Testis (tissue), 3 donors: Measurements from ENCODE around the gene GOSR1. TPM values are rescaled to one million over a fixed set of nuclear protein-coding genes. Genes with fewer than 3 reads are reported as not detected.
"Not testable (repeated sequence)": the region's sequence is repeated elsewhere in the genome, so short reads cannot be mapped to it uniquely, and the experiment has no call there.

Experiments used
- DNase-seq: peaks from one replicate; pipeline ENCODE4 v3.0.0-alpha.2; 2019
- H3K27ac ChIP-seq, 2 donors: fragments of 200-600 bp; sonication (generic); one replicate each; pipeline ENCODE4 v1.5.1; 2019
- H3K27me3 ChIP-seq: fragments of 200-600 bp; sonication (generic); one replicate; pipeline ENCODE4 v1.5.1; 2019
- H3K36me3 ChIP-seq: fragments of 200-600 bp; sonication (generic); one replicate; pipeline ENCODE4 v1.5.1; 2017; ENCODE audit warnings: low read depth; ENCODE audit errors: missing control alignments
- H3K4me1 ChIP-seq: fragments of 200-600 bp; sonication (generic); one replicate; pipeline ENCODE4 v1.5.1; 2019
- H3K4me3 ChIP-seq, 2 donors: fragments of 200-600 bp; sonication (generic); one replicate each; pipeline ENCODE4 v1.5.1; 2017 to 2019
- H3K9me3 ChIP-seq: fragments of 200-600 bp; sonication (generic); one replicate; pipeline ENCODE4 v1.5.1; 2017
- POLR2A ChIP-seq: fragments of 450-650 bp; IDR thresholded peaks from one replicate; pipeline ENCODE4 v1.6.1; 2017; ENCODE audit warnings: antibody characterized with exemption, mild to moderate bottlenecking, moderate library complexity
- WGBS, 2 donors: methylation state at CpG; one replicate each; pipeline ENCODE4 v1.1.5; 2018; 5-methylcytosine and 5-hydroxymethylcytosine counted together
- intact Hi-C: fragments of 100-400 bp; cut with DNase I; formaldehyde crosslinking; loops from one replicate; pipeline ENCODE4 v1.15.1; 2023; ENCODE audit warnings: low total_unique reads
- polyA plus RNA-seq: library from polyadenylated mRNA; stranded (reverse); fragments of 350-450 nt; fragmentation: Illumina TruSeq; extraction: RNeasy Lipid Tissue Mini Kit (QIAGEN cat#74804); gene quantifications from one replicate; pipeline ENCODE4 v1.2.3, GENCODE V29; 2014; ENCODE audit warnings: low read depth, low replicate concordance; ENCODE audit not compliant: insufficient read depth
- total RNA-seq, 2 donors: library from RNA; depleted of rRNA; stranded (reverse); fragments of >200 nt; gene quantifications; one replicate each; pipeline ENCODE4 v1.2.3, GENCODE V29; 2016
- TF ChIP-seq, protein P1 (sequence below), 3 experiments: fragments of 450-650 bp in 2 of 3; fragments of 200-600 bp in 1 of 3; sonication (generic) in 1 of 3; IDR thresholded peaks; one replicate each; pipeline ENCODE4 v1.5.1; 2016 to 2019; ENCODE audit warnings: antibody characterized with exemption in 3 of 3, mild to moderate bottlenecking in 2 of 3, moderate library complexity in 1 of 3

GOSR1 gene
- total and polyA plus RNA-seq, 3 donors from 2014 or later: 52.9 to 69.9 (median 61.7) TPM

- H3K4me1 ChIP-seq: no peaks in the 10 kb centered on the region
- no peak overlapping the region for H3K4me3 ChIP-seq
- no peak overlapping the region for H3K27ac ChIP-seq
- 93 to 98% methylated on average over 2 of the region's 2 CpGs for WGBS, 2 donors
- H3K36me3 ChIP-seq: no peaks in the 10 kb centered on the region
- TF ChIP-seq, protein P1, sequence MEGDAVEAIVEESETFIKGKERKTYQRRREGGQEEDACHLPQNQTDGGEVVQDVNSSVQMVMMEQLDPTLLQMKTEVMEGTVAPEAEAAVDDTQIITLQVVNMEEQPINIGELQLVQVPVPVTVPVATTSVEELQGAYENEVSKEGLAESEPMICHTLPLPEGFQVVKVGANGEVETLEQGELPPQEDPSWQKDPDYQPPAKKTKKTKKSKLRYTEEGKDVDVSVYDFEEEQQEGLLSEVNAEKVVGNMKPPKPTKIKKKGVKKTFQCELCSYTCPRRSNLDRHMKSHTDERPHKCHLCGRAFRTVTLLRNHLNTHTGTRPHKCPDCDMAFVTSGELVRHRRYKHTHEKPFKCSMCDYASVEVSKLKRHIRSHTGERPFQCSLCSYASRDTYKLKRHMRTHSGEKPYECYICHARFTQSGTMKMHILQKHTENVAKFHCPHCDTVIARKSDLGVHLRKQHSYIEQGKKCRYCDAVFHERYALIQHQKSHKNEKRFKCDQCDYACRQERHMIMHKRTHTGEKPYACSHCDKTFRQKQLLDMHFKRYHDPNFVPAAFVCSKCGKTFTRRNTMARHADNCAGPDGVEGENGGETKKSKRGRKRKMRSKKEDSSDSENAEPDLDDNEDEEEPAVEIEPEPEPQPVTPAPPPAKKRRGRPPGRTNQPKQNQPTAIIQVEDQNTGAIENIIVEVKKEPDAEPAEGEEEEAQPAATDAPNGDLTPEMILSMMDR (IDR thresholded peaks at IDR 0.05): no peak
- no peak for TF ChIP-seq POLR2A
- no peaks in the 10 kb centered on the region for H3K27me3 ChIP-seq
- intact Hi-C loops: no loop called here
- no peak for DNase-seq
- no peaks in the 10 kb centered on the region for H3K9me3 ChIP-seq
Measured at GRCh38 chr17:30530346-30531025, 53.3 kb downstream of the GOSR1 start.

- intact Hi-C loops: no loop called here
- H3K27me3 ChIP-seq: no peaks in the 10 kb centered on the region
- H3K9me3 ChIP-seq: no peaks in the 10 kb centered on the region
- H3K4me1 ChIP-seq: no peaks in the 10 kb centered on the region
- no peak overlapping the region for H3K4me3 ChIP-seq
- TF ChIP-seq POLR2A: no peak
- TF ChIP-seq, protein P1 (IDR thresholded peaks at IDR 0.05): no peak
- no peak overlapping the region for H3K27ac ChIP-seq
- WGBS, 2 donors: 91 to 95% methylated on average over 2 of the region's 2 CpGs
- no peaks in the 10 kb centered on the region for H3K36me3 ChIP-seq
- DNase-seq: no peak
Measured at GRCh38 chr17:30532871-30533270, 55.7 kb downstream of the GOSR1 start.

DNA sequence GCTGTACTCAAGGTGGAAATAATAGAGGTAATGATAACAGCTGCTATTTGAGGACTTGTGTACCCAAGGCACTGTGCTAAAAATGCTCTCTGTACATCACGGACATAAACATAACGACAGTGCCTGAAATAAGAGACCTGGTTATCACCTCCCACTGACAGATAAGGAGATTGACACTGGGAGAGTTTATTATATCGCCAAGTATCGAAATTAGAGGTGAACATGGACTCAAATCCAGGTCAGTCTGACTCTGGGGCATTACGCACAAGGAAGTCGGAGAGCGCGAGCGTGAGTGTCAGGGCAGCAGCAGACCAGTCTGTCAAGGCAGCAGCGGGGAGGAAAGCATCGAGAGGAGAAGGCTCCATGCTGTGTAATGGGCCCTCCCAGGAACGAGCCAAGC is 57.1 kb downstream of the GOSR1 start:
- Histone ChIP-seq H3K4me3 (no peak overlapping the region), H3K4me1 (no peaks in the 10 kb centered on the region), H3K27ac (no peak overlapping the region), H3K36me3 (no peaks in the 10 kb centered on the region), H3K9me3 (no peaks in the 10 kb centered on the region), H3K27me3 (no peaks in the 10 kb centered on the region)
- intact Hi-C loops: no loop called here
- TF ChIP-seq POLR2A: no peak
- DNase-seq: no peak
- WGBS, 2 donors: 79 to 86% methylated on average over 12 of the region's 12 CpGs

DNA sequence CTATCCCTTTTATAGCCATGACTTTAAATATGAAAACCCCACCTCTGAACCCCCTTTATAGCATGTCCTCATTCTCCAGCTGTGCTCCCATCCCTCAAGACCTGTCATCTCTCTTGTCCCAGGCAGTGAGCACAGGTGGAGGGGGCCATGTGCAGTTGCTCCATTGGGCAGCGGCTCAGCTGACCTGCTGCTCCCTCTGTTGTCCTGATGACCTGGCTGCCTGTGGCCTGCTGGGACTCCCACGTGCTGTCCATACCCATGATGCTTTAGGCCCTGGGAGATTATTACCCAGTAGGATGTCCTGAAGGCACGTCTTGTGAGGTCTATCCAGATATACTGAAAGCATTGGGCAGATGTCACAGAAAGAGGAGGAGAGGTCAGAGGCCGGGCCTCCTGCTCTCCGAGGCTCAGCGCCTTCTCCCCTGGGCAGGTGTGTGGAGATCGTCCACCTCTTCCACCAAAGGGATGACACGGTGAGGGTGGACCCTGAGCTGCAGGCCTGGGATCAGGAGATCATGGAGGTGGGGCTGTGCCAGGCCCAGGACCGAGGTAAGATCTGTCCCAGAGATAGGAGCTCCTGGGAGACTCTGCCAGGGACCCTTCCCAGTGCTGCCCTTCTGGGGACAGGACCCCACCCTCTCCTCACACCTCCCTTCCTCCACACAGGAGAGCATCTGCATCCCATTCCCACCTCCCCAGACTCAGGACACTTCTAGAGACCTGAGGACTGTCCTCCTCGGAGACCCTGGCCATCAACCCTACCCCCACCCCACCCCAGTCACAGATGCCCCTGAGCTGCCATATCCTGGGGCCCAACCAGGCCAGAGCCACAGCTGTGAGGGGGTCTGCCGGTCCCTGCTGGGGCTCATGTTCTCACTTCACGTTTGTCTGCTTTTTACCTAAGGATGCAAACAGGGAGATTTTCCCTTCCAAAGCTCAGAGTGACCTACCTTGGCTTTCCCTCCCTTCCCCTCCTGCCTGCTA is 58.0 kb downstream of the GOSR1 start:
- H3K36me3 ChIP-seq: no peaks in the 10 kb centered on the region
- WGBS, 2 donors: 85 to 88% methylated on average over 5 to 11 of the region's 12 CpGs
- DNase-seq: no peak
- H3K4me3 ChIP-seq: no peak overlapping the region
- intact Hi-C loops: no loop called here
- no peak overlapping the region for H3K27ac ChIP-seq
- no peaks in the 10 kb centered on the region for H3K4me1 ChIP-seq
- no peaks in the 10 kb centered on the region for H3K9me3 ChIP-seq
- no peaks in the 10 kb centered on the region for H3K27me3 ChIP-seq
- TF ChIP-seq, protein P1 (IDR thresholded peaks at IDR 0.05): no peak
- TF ChIP-seq POLR2A: no peak

DNA sequence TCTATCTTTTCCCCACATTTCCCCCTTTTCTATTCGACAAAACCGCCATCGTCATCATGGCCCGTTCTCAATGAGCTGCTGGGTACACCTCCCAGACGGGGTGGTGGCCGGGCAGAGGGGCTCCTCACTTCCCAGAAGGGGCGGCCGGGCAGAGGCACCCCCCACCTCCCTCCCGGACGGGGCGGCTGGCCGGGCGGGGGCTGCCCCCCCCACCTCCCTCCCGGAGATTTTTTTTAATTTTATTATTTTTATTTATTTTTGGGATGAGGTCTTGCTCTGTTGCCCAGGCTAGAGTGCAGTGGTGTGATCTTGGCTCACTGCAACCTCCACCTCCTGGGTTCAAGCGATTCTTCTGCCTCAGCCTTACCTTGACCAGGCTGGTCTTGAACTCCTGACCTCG is 59.6 kb downstream of the GOSR1 start:
- H3K27me3 ChIP-seq, H3K9me3 ChIP-seq, DNase-seq, intact Hi-C loops, H3K4me1 ChIP-seq, H3K4me3 ChIP-seq, H3K36me3 ChIP-seq, H3K27ac ChIP-seq: not testable (repeated sequence)
- WGBS, 2 donors: 91 to 93% methylated on average over 12 to 16 of the region's 16 CpGs

DNA sequence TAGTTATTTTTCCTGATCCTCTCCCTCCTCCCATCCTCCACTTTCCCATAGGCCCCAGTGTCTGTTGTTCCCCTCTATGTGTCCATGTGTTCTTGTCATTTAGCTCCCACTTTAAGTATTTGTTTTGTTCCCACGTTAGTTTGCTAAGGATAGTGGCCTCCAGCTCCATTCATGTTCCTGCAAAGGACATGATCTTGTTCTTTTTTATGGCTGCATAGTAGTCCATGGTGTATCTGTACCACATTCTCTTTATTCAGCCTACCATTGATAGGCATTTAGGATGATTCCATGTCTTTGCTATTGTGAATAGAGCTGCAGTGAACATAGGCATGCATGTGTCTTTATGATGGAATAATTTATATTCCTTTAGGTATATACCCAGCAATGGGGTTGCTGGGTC is 60.5 kb downstream of the GOSR1 start:
- DNase-seq, H3K27me3 ChIP-seq, H3K9me3 ChIP-seq, intact Hi-C loops, H3K4me3 ChIP-seq, H3K4me1 ChIP-seq, H3K27ac ChIP-seq, H3K36me3 ChIP-seq: not testable (repeated sequence)
- 71 to 85% methylated on average over 1 of the region's 1 CpG for WGBS, 2 donors
